NOMO-1 treated with DMSO at 0.1 percent for 48 hours (cell line): ENCODE measurements around the gene MAST1.

Source experiments
- DNase-seq: peaks from one replicate; lab custom pipeline; 2025; ENCODE audit not compliant: unreplicated experiment; lab: John Stamatoyannopoulos, UW

The MAST1 gene

DNA sequence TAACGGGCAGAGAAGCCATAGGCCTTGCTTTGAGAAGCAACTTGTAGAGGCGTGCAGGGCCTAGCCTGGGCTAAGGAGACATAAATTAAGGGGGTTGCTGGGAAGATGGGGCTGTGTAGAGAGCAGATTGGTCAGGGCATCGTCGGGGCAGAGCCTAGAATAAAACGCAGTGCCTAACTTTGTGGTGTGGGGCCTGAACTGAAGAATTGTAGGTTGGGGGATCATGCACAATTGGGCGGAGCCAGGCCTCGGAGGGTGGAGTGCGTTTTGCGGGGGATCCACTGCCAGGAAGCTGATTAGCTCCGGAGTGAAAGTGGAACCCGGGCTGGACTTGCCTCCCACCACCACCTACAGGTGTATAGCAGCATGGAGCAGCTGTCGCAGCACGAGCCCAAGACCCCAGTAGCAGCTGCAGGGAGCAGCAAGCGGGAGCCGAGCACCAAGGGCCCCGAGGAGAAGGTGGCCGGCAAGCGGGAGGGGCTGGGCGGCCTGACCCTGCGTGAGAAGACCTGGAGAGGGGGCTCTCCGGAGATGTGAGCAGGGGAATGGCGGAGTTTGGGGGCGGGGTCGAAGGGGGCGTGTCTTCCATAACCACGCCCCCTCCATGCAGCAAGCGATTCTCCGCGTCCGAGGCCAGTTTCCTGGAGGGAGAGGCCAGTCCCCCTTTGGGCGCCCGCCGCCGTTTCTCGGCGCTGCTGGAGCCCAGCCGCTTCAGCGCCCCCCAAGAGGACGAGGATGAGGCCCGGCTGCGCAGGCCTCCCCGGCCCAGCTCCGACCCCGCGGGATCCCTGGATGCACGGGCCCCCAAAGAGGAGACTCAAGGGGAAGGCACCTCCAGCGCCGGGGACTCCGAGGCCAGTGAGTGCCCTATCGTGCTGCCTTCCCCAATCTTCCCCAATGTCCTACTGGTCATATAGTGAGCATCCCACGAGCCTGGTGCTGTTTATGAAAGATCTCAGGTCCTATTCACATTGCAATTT is 29.1 kb downstream of the MAST1 start:
- peak; percentile 44 for DNase-seq

GRCh38 chr19:12868540-12869112 is 30.3 kb downstream of the MAST1 start:
- no peak for DNase-seq

GRCh38 chr19:12871681-12872080 is 33.4 kb downstream of the MAST1 start:
- DNase-seq = no peak

GRCh38 chr19:12872255-12872654 is 33.9 kb downstream of the MAST1 start:
- no peak for DNase-seq

DNA sequence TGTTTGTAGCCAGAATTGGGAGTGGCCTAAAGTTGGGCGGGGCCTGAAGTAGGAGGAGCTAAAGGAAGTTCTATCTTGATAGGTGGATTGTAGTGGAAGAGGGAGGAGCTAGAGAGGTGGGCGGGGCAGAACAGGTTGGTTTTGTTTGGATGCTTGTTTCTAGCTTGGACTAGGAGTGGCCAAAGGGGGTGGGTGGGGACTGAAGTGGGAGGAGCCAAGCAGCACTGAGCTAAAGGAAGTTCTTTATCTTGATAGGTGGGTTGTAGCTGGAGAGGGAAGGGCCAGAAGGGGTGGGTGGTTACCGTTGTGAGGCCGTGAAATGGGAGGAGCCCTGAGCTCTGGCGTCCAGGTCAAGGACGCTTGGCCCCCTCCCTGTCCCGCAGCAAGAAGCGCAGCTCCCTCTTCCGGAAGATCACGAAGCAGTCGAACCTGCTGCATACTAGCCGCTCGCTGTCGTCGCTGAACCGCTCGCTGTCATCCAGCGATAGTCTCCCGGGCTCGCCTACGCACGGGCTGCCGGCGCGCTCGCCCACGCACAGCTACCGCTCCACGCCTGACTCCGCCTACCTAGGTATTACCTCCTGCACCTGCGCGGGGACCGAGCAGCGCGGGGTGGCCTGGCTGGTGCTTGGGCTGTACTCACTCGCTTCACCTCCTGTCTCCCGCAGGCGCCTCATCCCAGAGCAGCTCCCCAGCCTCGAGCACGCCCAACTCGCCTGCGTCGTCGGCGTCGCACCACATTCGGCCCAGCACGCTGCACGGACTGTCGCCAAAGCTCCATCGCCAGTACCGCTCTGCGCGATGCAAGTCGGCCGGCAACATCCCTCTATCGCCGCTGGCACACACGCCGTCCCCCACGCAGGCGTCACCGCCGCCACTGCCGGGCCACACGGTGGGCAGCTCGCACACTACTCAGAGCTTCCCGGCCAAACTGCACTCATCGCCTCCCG is 34.9 kb downstream of the MAST1 start:
- no peak for DNase-seq

DNA sequence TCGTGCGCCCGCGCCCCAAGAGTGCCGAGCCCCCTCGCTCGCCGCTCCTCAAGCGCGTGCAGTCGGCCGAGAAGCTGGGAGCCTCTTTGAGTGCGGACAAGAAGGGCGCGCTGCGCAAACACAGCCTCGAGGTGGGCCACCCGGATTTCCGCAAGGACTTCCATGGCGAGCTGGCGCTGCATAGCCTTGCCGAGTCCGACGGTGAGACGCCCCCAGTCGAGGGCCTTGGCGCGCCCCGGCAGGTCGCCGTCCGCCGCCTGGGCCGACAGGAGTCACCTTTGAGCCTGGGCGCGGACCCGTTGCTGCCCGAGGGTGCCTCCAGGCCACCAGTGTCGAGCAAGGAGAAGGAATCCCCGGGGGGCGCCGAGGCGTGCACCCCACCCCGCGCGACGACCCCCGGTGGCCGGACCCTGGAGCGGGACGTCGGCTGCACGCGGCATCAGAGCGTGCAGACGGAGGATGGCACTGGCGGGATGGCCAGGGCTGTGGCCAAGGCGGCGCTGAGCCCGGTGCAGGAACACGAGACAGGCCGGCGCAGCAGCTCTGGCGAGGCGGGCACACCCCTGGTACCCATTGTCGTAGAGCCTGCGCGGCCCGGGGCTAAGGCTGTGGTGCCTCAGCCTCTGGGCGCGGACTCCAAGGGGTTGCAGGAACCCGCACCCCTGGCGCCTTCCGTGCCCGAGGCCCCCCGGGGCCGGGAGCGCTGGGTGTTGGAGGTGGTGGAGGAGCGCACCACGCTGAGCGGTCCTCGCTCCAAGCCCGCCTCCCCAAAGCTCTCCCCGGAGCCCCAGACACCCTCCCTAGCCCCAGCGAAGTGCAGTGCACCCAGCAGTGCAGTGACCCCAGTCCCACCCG is 35.8 kb downstream of the MAST1 start:
- no peak for DNase-seq

DNA sequence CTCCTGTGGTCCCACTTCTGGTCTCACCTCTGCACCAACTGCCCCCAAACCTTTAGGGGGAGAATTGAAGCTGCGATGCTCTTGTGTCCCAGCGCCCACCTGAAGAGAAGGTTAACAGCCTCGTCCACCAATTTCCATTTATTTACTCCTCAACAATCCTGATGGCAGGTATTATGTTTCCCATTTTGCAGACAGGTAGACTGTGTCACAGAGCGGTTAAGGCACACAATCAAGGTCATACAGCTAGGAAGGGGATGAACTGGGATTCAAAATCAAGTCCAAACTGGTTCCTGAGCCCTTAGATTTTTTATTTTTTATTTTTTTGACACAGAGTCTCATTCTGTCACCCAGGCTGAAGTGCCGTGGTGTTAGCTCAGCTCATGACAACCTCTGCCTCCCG is 36.8 kb downstream of the MAST1 start:
- DNase-seq = no peak

- DNase-seq = no peak
Measured at GRCh38 chr19:12880551-12881171, 42.3 kb downstream of the MAST1 start.

DNA sequence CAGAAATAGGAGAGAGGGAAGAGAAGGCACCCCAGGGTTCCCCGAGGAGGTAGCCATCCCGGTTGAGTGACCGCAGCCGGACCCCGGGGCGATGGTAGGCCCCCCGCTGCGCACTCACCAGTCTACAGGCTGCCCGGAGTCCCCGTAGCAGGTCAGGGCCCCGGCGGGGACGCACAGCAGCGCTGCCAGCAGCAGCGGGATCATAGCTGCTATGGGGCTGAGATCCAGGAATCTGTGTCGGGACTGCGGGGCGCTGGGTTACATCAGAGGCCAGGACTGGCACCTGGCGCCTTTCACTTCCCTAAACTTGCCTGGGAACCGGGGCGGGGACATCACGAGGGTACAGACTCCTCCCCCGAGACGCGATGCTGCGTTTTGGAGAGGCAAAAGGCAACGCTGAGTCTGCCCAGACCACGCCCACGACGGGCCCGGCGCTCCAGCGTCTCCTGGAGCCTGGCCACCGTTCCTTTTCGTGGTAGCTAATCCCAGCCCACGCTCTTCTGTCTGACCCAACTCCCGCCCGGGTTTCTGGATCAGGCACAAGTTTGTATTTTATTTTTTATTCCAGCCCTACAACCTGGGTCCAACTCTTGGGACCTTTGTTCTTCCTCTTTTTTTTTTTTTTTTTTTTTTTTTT is 43.0 kb downstream of the MAST1 start, which contains the start of gene DNASE2:
Gene DNASE2, minus strand, starts transcription at position 278 of the 637 bp plus-strand sequence. Its CDS starts 74 bp downstream, at position 204.
- peak; percentile 97 for DNase-seq

DNA sequence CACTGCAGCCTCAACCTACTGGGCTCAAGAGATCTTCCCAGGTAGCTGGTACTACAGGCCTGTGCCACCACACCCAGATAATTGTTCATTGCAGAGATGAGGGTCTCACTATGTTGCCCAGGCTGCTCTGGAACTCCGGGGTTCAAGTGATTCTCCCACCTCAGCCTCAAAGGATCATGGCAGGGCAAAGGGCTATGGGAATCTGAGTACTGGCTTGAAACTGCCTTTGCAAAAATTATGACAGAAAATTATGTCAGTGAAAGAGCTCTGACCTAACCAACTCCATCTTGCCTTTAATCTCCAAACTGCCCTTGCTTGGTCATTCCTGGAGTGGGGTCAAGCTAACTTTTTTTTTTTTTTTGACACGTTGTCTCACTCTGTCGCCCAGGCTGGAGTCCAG is 44.3 kb downstream of the MAST1 start:
- DNase-seq = no peak

GRCh38 chr19:12884202-12884601 is 45.9 kb downstream of the MAST1 start:
- DNase-seq = no peak

DNA sequence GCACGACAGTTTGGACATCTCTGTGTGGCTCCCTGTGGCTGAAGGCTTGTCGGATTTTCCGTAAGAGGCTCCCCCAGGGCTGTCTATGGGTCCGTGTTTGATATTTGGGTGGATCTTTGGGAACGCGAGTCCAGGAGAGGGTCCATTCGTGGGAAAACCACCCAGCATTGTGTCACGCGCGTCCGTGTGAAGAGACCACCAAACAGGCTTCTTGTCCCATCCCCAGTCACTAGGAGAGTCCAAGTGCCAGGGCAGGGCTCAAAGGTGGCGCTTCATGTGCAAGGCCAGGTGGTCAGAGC is 46.3 kb downstream of the MAST1 start:
- DNase-seq = no peak

DNA sequence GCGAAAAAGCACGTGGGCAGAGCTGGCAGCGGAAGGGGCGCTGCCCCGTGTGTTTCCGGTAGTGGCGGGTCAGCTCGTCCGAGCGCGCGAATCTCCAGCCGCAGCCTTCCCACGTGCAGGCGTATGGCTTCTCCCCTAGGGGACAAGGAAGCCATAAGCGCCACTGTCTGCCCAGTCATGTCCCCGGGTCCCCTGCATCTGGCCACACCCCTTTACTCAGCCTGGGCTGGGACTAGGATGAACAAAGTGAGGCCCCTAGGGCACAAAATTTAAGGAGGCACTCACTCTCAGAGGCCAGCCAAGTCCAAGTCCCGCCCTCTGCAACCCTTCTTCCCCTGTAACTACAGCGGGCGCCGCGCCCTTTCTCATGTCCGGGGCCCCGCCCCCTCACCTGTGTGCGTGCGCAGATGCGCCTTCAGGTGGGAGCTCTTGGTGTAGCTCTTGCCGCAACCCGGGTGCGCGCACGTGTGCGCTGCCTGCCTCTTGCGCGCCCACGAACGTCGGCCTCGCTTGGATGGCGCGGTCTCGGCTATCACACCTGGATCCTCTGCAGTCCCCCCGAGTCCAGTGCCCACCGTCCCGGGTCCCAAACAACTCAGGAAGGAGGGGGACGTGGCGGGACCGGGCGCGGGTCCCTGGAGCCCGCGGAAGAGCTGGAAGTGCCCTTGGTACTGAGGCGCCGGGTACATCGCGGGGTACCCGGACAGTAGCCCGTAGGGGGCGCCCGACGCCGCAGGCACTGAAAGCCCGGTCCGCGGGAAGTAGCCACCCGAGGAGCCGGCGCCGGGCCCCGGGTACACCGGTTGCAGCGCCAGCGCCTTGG is 46.8 kb downstream of the MAST1 start:
- peak; percentile 58 for DNase-seq

DNA sequence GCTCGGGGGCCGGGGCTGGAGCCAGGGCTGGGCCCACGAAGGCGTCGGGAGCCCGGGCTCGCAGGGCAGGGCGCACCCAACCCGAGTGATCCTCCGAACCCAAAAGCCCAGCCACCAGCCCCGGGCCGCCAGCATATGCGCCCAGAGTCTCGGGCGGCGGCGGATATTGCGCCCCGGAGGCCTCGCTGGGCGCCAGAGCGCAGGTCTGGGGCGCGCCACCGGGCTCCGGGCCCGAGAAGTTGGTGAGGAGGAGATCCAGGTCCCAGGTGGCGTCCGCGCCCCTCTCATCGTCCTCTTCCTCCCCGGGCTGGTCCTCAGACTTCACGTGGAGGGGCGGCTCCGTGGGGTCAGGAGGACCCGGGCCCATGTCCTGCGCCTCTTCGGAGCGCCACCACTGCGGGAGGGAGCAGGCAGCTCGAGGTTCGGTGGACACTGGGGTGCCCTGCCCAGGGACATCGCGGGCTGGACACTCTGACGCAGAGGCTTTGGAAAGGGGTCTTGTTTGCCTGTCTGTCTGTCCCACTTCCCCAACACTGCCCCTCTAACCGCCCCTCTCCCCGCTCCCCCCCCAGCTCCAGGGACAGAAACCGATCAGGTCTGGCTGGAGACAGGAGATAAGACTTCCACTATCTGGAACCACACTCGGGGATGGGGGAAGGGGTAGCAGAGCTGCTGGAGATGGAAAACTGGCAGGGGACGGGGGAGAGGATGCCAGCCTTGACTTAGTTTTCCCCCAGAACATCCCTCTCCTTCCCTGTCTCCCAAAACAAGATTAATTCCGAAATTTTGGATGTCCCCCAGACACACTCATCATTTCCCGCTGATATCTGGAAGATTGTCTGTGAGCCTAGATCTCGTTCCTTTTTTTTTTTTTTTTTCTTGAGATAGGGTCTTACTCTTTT is 47.7 kb downstream of the MAST1 start:
- DNase-seq = no peak

GRCh38 chr19:12886651-12886968 is 48.3 kb downstream of the MAST1 start:
- DNase-seq = no peak

GRCh38 chr19:12886969-12887747 is 48.8 kb downstream of the MAST1 start, which contains the start of gene KLF1:
KLF1 (minus strand) TSS chr19:12887201; CDS start chr19:12887140, 61 bp downstream.
- no peak for DNase-seq
